Measurements from ENCODE around the gene NLGN1.

The NLGN1 gene

GRCh38 chr3:174310475-174310983, 913.0 kb downstream of the NLGN1 start:
- DNase-seq: no peak

- DNase-seq: no peak
These were observed 917.7 kb downstream of the NLGN1 start for GRCh38 chr3:174315225-174315624.

GRCh38 chr3:174317005-174317404, 919.5 kb downstream of the NLGN1 start:
- no peak for DNase-seq

GRCh38 chr3:174318181-174318580, 920.6 kb downstream of the NLGN1 start:
- no peak for DNase-seq

GRCh38 chr3:174321548-174321947, 924.0 kb downstream of the NLGN1 start:
- no peak for DNase-seq

GRCh38 chr3:174322789-174323188, 925.2 kb downstream of the NLGN1 start:
- no peak for DNase-seq

- DNase-seq: no peak
These were observed 927.6 kb downstream of the NLGN1 start for GRCh38 chr3:174325171-174325570.

GRCh38 chr3:174325834-174326700, 928.5 kb downstream of the NLGN1 start:
- no peak for DNase-seq

GRCh38 chr3:174329321-174329720, 931.8 kb downstream of the NLGN1 start:
- no peak for DNase-seq

GRCh38 chr3:174330303-174330702, 932.8 kb downstream of the NLGN1 start:
- DNase-seq: no peak

GRCh38 chr3:174331095-174331800, 933.7 kb downstream of the NLGN1 start:
- DNase-seq: peak; percentile 64 to 87 (median 82)

GRCh38 chr3:174332391-174332790, 934.8 kb downstream of the NLGN1 start:
- DNase-seq: peak; percentile 13 to 53 (median 24)

- no peak for DNase-seq
These were observed 936.1 kb downstream of the NLGN1 start for GRCh38 chr3:174333640-174334039.

- DNase-seq: no peak
These were observed 936.6 kb downstream of the NLGN1 start for GRCh38 chr3:174334111-174334510.

GRCh38 chr3:174335324-174335723, 937.8 kb downstream of the NLGN1 start:
- DNase-seq: no peak

- DNase-seq: no peak
These were observed 938.4 kb downstream of the NLGN1 start for GRCh38 chr3:174335910-174336309.

Measured in suppressor macrophage treated with lipopolysaccharide for 1 hour (primary cell).